Neutrophil (primary cell): ENCODE data around the gene IKBKG.
"Not testable (repeated sequence)": the region's sequence is repeated elsewhere in the genome, so short reads cannot be mapped to it uniquely, and the experiment has no call there.

Experiments used
- H3K27ac ChIP-seq: fragments of 200-600 bp; sonication (generic); 2 replicates; pipeline ENCODE4 v1.5.1; 2016; ENCODE audit warnings: mild to moderate bottlenecking, moderate library complexity
- H3K27me3 ChIP-seq: fragments of 200-600 bp; sonication (generic); 2 replicates; pipeline ENCODE4 v1.6.0; 2016; ENCODE audit warnings: mild to moderate bottlenecking
- H3K36me3 ChIP-seq: fragments of 200-600 bp; sonication (generic); 2 replicates; pipeline ENCODE4 v1.5.1; 2017
- H3K4me1 ChIP-seq, 2 experiments: fragments of 200-600 bp in 1 of 2; sonication (generic) in 1 of 2; 1 replicate in 1 of 2; 2 replicates in 1 of 2; pipeline versions ENCODE4 v1.5.1 to v1.6.1; 2013 to 2016; ENCODE audit warnings: low read depth in 1 of 2, low read length in 1 of 2, mild to moderate bottlenecking in 1 of 2, moderate library complexity in 1 of 2; ENCODE audit not compliant: control insufficient read depth in 1 of 2, insufficient read depth in 1 of 2
- H3K4me3 ChIP-seq, 2 experiments: fragments of 200-600 bp in 1 of 2; sonication (generic) in 1 of 2; 1 replicate in 1 of 2; 2 replicates in 1 of 2; pipeline ENCODE4 v1.5.1; 2013 to 2016; ENCODE audit warnings: low read depth in 1 of 2, low read length in 1 of 2, mild to moderate bottlenecking in 1 of 2, moderate library complexity in 1 of 2
- H3K9me3 ChIP-seq: fragments of 200-600 bp; sonication (generic); 2 replicates; pipeline ENCODE4 v1.5.1; 2016
- CTCF ChIP-seq: fragments of 200-600 bp; sonication (generic); IDR thresholded peaks from 2 replicates; pipeline ENCODE4 v1.5.1; 2016; ENCODE audit warnings: antibody characterized with exemption

The IKBKG gene

DNA sequence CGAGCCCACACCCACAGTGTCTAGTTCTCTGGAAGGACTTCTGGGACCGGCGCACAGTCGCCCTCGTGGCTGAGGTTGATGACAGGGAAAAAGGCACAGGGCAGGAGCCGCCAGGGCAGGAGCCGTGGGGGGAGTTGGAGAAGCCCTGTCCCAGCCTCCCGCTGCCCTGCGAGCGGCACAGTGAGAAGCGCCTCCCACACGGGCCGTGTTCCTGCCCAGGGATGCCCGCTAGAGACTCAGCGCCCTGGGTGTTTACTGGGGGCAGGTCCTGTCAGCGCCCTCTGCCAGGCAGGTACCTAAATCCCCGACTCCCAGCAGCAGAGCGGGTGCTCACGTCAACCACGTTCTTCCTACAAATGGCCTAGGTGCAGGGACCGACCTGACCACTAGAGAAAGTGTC, 11.5 kb downstream of the IKBKG start:
- H3K27me3 ChIP-seq, H3K27ac ChIP-seq, H3K4me3 ChIP-seq, H3K9me3 ChIP-seq, H3K4me1 ChIP-seq: not testable (repeated sequence)
- peaks cover 14% of the 10 kb centered on the region for H3K36me3 ChIP-seq

- not testable (repeated sequence) for H3K27ac ChIP-seq, H3K27me3 ChIP-seq, H3K36me3 ChIP-seq, H3K4me1 ChIP-seq, H3K4me3 ChIP-seq, H3K9me3 ChIP-seq
These were observed 12.9 kb downstream of the IKBKG start for GRCh38 chrX:154560326-154560725.

DNA sequence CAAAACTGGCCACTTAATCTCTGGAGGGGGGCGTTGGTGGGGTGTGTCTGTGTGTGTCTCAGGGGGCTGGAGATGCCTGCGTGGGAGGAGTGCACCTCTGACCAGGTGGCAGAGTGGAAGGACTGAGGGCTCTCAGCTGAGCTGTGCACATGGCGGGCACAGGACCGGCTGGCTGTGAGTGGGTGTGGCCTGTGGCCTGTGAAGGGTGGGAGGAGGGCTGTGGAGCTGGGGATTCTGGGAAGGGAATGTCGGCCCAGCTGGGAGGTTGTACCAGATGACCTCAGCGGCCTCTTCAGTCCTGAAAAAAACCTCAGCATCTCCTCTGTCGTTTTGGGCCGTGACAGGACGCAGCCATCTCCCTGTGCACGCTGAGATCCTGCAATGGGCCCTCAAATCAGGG, 14.9 kb downstream of the IKBKG start:
- not testable (repeated sequence) for H3K9me3 ChIP-seq, H3K27me3 ChIP-seq, H3K4me3 ChIP-seq, H3K27ac ChIP-seq, H3K36me3 ChIP-seq, H3K4me1 ChIP-seq

- not testable (repeated sequence) for H3K4me3 ChIP-seq, H3K4me1 ChIP-seq, H3K36me3 ChIP-seq, H3K27me3 ChIP-seq, H3K9me3 ChIP-seq, H3K27ac ChIP-seq
These were observed 22.9 kb downstream of the IKBKG start for GRCh38 chrX:154570361-154570760.

DNA sequence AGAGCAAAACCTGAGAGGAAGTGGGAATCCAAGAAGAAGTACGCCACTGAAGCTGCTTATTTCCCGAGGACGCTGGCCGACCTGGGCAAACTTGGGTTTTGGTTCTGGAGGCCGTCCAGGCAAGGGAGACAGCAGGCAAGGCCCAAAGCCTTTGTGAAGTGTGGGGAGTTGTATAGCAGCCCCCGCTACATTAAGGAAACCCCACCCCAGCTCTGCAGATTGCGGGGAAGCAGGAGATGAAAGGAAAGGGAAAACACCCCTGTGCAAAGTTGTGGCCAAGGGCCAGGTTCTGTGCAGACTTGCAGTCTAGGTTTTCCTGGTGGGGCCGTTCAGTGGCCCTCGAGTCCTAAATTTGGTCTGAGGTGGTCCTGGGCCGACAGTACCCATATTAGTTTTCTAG, 25.6 kb downstream of the IKBKG start:
- H3K4me1 ChIP-seq, H3K27me3 ChIP-seq, H3K36me3 ChIP-seq, H3K27ac ChIP-seq, H3K9me3 ChIP-seq, H3K4me3 ChIP-seq: not testable (repeated sequence)

- H3K9me3 ChIP-seq, H3K27ac ChIP-seq, H3K36me3 ChIP-seq, H3K4me1 ChIP-seq, H3K27me3 ChIP-seq, H3K4me3 ChIP-seq: not testable (repeated sequence)
These were observed 27.7 kb downstream of the IKBKG start for GRCh38 chrX:154575076-154575475.

DNA sequence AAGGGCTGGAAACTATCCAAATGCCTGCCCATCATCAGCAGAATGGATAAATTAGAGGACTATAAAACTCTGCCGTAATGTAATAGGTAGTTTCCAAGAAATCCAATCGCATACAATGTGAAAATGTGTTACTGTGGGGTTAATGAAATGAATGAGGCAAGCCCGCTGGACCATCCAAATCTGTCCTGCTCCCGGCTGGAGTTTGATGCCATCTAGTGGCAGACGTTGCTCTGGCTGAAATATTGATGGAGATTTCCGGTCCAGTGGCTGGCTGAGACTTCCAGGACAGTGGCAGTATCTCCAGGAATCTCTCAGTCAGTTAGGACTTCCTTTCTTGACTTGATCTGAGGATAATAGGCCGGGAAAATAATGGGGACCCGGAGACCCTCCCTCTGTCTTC, 35.6 kb downstream of the IKBKG start:
- H3K4me1 ChIP-seq, H3K36me3 ChIP-seq, H3K27ac ChIP-seq, H3K27me3 ChIP-seq, H3K4me3 ChIP-seq, H3K9me3 ChIP-seq: not testable (repeated sequence)

DNA sequence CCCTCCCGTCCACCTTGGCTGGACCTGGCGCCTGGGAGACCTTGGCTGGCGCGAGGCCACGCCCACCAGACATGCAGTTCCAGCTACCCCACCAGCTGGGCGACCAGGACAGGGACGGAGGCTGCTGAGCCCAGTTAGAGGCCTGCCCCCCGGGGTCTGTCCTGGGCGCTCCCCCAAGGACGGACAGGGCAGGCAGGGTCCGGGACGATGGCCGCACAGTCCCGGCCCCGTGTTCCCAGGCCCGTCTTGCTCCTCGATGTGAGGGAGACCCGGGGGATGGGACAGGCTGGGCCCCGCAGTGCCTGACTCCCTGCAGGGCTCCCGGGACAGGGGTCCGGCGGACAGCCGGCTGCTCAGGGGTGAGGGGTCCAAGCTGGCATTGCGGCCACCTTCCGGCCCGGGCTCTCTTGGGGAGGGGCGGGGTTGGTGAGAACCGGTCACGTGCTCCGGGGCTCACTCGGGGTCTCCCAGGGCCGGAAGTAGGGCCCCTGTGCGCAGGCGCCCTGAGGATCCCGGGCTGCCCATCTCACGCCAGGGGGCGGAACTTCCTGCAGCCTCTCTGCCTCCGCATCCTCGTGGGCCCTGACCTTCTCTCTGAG, 37.3 kb downstream of the IKBKG start, which contains the start of gene CTAG1A:
Gene CTAG1A, plus strand, starts transcription at position 549 of the 599 bp plus-strand sequence. CDS start 74 bp downstream, outside the sequence.
- H3K4me3 ChIP-seq, H3K4me1 ChIP-seq, H3K27ac ChIP-seq, H3K27me3 ChIP-seq, H3K9me3 ChIP-seq, H3K36me3 ChIP-seq: not testable (repeated sequence)

DNA sequence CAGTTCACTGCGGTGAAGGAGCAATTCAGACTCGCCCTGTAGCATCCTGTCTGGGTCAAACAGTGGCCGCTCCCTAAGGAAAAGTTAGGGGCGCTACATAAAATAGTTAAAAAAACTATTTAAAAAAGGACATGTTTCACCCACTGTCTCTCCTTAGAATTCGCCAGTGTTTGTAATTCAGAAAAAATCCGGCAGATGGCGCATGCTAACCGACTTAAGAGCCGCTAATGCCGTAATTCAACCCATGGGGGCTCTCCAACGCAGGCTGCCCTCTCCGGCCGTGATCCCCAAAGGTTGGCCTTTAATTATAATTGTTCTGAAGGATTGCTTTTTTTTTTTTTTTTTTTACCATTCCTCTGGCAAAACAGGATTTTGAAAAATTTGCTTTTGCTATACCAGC, 43.0 kb downstream of the IKBKG start:
- not testable (repeated sequence) for H3K36me3 ChIP-seq, H3K4me3 ChIP-seq, H3K27ac ChIP-seq, H3K4me1 ChIP-seq, H3K9me3 ChIP-seq, H3K27me3 ChIP-seq

- no peaks in the 10 kb centered on the region for H3K9me3 ChIP-seq
- H3K27ac ChIP-seq = no peak overlapping the region
- no peaks in the 10 kb centered on the region for H3K4me1 ChIP-seq
- no peaks in the 10 kb centered on the region for H3K27me3 ChIP-seq
- H3K36me3 ChIP-seq = no peaks in the 10 kb centered on the region
- no peak overlapping the region for H3K4me3 ChIP-seq
- no peak for TF ChIP-seq CTCF
These were observed 45.1 kb downstream of the IKBKG start for GRCh38 chrX:154592505-154592904.
